NB4 (cell line): ENCODE results near the gene NTM.
A peak's percentile ranks its signal among the peaks of the same experiment; 100 is the strongest.

Source experiments
- DNase-seq: peaks from one replicate; pipeline ENCODE4 v3.0.0; 2010; ENCODE audit warnings: low read depth
- H3K4me3 ChIP-seq: one replicate; pipeline ENCODE4 v1.5.1; 2011; ENCODE audit warnings: mild to moderate bottlenecking, low read depth, low read length, moderate library complexity
- CTCF ChIP-seq: IDR thresholded peaks from one replicate; pipeline ENCODE4 v1.5.1; 2012; ENCODE audit warnings: low read depth, low read length
- MYC ChIP-seq: IDR thresholded peaks from 2 replicates; pipeline ENCODE4 v1.6.1; 2011; ENCODE audit warnings: low read depth, low read length
- POLR2A ChIP-seq: IDR thresholded peaks from 2 replicates; pipeline ENCODE4 v1.6.1; 2011; ENCODE audit warnings: mild to moderate bottlenecking; ENCODE audit not compliant: insufficient read length; ENCODE audit errors: extremely low read depth
- TF ChIP-seq, protein P1 (sequence below): IDR thresholded peaks from 2 replicates; pipeline ENCODE4 v1.6.1; 2011; ENCODE audit warnings: low read depth, low read length

The NTM gene

GRCh38 chr11:131664816-131665215 is 294.4 kb downstream of the NTM start:
- DNase-seq = no peak
- TF ChIP-seq POLR2A = no peak
- TF ChIP-seq, protein P1, sequence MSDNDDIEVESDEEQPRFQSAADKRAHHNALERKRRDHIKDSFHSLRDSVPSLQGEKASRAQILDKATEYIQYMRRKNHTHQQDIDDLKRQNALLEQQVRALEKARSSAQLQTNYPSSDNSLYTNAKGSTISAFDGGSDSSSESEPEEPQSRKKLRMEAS = no peak
- TF ChIP-seq MYC = no peak
- no peak for TF ChIP-seq CTCF
- no peak overlapping the region for H3K4me3 ChIP-seq

DNA sequence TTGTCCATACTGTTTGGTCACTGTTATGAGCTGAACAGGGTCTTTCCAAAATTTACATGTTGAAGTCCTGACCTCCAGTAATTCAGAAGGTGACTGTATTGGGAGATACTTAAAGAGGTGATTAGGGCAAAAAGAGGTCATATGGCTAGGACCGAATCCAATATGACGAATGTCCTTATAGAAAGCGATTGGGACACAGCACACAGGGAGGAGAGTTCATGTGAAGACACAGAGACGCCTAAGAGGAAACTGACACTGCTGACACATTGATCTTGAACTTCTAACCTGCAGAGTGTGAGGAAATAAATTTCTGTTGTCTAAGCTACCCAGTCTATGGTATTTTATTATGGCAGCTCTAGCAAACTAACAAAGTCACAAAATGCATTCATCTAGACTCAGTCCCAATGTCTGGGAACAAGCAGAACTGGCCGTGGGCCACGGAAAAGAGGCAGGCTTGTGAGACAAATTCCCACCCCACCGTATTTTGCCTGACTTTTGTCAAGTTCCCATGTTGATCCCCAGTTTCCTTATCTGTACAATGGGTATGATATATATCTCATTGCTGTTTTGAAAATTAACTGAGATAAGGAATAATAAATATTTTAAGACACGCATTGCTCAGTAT is 295.0 kb downstream of the NTM start:
- TF ChIP-seq POLR2A (no peak), CTCF (no peak), MYC (no peak)
- TF ChIP-seq, protein P1 = no peak
- no peak for DNase-seq
- no peak overlapping the region for H3K4me3 ChIP-seq

GRCh38 chr11:131666006-131666405 is 295.6 kb downstream of the NTM start:
- DNase-seq = no peak
- no peak overlapping the region for H3K4me3 ChIP-seq
- no peak for TF ChIP-seq MYC
- TF ChIP-seq CTCF = no peak
- TF ChIP-seq POLR2A = no peak
- TF ChIP-seq, protein P1 = no peak

DNA sequence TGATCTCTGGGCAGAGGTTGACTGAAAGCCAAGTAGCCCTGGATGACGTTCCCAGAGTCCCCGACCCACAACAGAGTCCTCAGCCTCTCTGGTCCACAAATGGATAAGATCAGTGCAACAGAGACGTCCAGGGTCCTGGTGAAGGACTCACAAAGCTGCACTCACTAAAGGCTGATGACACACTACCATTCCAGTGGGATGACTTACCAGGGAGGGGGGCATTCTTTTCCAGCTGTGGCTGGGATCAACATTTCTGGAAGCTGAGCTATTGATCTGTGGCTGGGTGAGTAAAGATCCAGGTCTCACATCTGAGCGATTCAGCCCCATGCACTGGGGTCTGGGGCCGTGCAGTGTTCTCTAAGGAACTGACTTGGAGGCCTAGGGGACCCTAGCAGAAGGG is 296.2 kb downstream of the NTM start:
- DNase-seq = no peak
- no peak for TF ChIP-seq MYC
- no peak overlapping the region for H3K4me3 ChIP-seq

- DNase-seq = no peak
- TF ChIP-seq POLR2A = no peak
- TF ChIP-seq, protein P1 = no peak
- no peak for TF ChIP-seq MYC
- TF ChIP-seq CTCF = no peak
- no peak overlapping the region for H3K4me3 ChIP-seq
Measured at GRCh38 chr11:131667566-131667965, 297.2 kb downstream of the NTM start.

- H3K4me3 ChIP-seq = no peak overlapping the region
- peak; percentile 59 for DNase-seq
- TF ChIP-seq POLR2A (no peak), CTCF (peak; percentile 92)
Measured at GRCh38 chr11:131668500-131669400, 298.3 kb downstream of the NTM start.
